Stimulated activated CD4-positive, alpha-beta T cell treated with anti-CD3 and anti-CD28 coated beads, Interleukin-2, amount 100 ng/mL, for 24 hours (primary cell): ENCODE measurements around the gene GMDS.

Experiments
- DNase-seq, 2 donors: peaks; one replicate each; pipeline ENCODE4 v3.0.0-alpha.2; 2020

The GMDS gene

DNA sequence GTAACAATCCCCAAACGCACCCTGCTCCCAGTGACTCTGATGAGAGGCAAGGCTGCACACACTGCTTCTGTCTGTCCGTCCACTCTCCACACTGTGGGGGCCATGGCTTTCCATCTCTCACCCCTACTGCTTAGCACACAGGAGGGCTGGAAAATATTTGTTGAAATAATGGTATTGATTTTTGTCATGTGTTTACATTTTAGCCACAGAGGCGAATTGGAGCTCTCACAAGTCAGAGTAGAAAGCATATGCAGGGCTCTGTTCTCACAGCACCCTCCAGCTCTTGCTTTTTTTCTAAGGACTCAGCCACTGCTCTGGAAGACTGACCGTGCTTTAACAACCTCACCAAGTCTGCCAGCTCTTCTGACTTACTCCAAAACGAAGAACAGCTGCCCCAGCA, 273.8 kb downstream of the GMDS start:
- no peak for DNase-seq

GRCh38 chr6:1970151-1970561, 275.2 kb downstream of the GMDS start:
- no peak for DNase-seq

DNA sequence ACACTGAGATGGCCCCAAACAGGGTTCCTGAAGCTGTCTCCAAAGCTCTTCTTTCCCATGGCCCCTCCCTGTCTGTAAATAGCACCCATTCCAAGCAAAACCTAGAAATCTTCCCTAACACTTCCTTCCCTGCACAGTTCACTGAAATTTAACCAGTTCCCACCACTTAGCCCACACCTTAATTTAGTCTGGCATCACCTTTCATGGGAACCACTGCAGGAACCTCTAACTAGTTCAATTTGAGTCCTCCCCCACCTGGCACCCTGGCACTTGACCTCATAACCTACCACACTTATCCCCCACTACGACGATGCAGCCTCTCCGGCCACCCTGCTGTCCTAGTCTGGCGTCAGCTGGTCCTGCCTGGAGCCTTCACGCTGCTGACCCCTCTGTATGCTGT, 278.7 kb downstream of the GMDS start:
- no peak for DNase-seq

GRCh38 chr6:1965596-1966224, 279.7 kb downstream of the GMDS start:
- DNase-seq = no peak

- DNase-seq = no peak
Observed at GRCh38 chr6:1963596-1963995, 281.8 kb downstream of the GMDS start.

GRCh38 chr6:1962201-1962600, 283.2 kb downstream of the GMDS start:
- no peak for DNase-seq

DNA sequence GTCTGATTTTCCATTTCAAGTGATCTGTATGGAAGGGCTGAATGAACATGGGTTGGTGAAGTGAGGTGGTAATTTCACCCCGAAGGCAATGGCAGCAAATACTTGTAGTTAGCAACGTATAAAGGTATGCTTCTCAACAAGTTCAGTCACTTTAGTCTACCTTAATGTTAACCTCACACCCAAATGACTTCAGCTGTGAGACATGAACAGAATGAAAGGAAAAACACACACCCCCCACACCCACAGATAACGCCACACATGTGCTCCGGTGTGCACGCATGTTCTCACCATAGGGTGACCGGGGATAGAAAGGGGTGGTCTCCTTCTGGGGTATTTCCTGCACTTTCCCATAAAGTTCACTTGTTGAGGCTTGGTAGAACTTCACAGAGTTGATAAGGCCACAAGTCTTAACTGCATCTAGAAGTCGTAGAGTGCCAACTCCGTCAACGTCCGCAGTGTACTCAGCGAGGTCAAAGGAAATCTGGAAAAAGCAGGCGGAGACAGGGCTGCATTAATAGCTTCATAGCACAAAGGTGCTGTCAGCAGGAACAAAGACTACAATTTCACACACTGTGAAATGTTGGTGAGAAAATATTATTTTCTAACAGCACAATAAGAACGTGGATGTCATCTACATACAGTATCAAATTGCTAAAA, 284.8 kb downstream of the GMDS start:
- no peak for DNase-seq

- no peak for DNase-seq
Observed at GRCh38 chr6:1958257-1958656, 287.1 kb downstream of the GMDS start.

DNA sequence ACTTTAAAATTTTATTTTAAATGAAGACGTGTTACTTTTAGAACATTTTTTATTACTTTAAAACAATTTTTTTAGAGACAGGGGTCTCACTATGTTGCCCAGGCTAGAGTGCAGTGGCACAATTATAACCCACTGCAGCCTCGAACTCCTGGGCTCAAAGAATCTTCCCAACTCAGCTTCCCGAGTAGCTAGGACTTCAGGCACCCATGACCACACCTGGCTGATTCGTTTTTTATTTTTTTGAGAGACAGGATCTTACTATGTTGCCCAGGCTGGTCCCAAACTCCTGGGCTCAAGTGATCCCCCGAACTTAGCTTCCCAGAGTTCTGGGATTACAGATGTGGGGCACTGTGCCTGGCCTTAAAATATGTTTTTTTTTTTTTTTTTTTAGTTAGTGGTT, 287.7 kb downstream of the GMDS start:
- DNase-seq = no peak

DNA sequence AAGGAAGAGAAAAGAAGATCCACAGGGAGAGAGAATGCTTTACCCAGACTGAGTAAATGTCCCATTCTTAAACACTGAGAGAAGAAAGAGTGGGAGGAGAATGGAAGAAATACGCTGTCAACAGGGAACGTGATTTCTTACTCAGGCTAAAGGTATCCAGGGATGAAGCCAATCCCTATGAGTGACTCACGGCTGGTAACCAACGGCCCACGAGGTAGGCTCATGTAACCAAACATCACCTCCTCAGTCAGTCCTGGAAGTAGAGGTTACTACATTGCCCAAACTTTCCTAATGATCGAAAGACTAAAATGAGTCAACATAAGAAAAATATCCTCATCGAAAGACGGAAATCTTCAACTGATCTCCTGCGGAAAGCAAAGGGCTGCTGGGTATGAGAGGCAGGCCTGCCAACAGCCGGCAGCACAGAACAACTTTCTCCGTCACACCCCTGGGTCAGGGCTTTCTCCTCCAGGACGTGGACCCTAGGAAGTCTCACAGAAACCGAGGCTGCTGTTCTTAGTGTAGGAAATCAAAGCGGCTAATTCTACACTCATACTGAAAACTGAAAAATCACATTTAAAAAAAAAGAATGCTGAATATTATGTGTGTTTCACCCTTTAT, 292.6 kb downstream of the GMDS start:
- DNase-seq = no peak

GRCh38 chr6:1950631-1951030, 294.8 kb downstream of the GMDS start:
- DNase-seq = no peak

- no peak for DNase-seq
Observed at GRCh38 chr6:1949538-1949937, 295.9 kb downstream of the GMDS start.

- no peak for DNase-seq
Observed at GRCh38 chr6:1947922-1948321, 297.5 kb downstream of the GMDS start.

DNA sequence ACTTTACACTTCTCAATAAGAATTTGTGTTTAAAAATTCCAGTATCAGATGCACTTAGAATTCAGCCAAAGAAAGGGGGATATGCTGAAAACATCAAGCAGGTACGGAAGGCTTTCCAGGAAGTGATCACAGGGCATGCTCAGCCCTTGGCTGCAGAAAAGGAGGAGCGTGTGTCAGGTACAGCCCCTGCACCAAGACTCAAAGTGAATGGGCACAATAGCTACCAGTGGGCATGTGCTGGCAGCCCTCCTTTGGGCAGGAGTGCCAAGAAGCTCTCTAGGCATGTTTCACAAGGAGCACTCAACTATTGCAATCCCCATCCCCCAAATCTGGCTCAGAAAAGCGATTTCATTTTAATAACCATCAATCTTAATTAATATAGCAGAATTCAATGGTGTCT, 298.8 kb downstream of the GMDS start:
- DNase-seq = no peak

- DNase-seq = no peak
Observed at GRCh38 chr6:1945235-1945832, 300.1 kb downstream of the GMDS start.

- no peak for DNase-seq
Observed at GRCh38 chr6:1942834-1943233, 302.6 kb downstream of the GMDS start.

DNA sequence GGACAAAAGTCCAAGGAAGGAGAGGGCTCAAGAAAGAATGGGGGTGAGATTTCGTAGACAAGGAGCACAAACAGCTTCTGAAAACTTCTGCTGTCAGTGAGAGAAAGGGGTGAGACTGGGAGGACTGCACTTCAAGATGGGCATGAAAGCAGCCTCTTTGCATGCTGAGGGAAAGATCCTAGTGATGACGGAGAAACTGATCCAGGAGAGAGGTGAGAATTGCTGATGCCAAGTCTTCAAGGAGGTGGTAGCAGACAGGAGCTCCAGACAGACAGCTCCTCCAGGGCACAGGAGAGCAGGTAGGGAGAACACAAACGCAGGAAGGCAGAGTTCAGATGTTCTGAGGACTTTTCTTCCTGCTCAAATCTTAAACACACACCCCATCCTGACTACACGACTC, 303.9 kb downstream of the GMDS start:
- no peak for DNase-seq

DNA sequence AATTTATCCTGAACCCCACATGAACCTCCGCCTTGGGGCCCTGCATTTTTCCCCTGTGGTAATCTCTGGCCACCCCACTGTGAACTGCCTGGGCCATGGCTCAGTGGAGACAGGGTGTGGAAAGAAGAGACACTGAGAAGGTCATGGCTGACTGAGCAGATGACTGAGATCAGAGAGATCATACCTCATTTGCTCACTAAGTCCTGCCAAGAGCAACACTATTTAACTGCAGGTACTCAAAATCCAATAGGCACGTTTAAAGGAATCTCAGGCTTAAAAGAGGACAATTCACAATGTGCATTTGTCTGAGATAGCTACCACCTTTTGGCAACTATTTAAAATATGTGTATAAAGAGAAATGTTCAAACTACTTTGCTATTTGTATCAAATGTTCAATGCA, 305.0 kb downstream of the GMDS start:
- DNase-seq = no peak

DNA sequence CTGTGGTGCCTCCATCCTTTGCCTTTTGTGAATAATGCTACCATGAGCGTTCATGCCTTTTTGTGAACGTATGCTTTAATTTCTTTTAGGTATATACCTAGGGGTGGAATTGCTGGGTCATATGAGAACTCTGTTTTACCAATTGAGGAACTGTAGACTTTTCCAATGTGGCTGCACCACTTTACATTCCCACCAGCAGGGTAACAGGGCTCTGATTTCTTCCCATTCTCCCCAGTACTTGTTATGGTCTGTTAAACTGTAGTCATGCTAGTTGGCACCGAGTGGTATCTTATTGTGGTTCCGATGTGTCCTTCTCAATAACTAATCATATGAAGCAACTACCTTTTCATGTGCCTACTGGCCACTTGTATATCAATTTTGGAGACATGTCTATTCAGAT, 312.1 kb downstream of the GMDS start:
- no peak for DNase-seq

GRCh38 chr6:1931817-1932216, 313.6 kb downstream of the GMDS start:
- no peak for DNase-seq

DNA sequence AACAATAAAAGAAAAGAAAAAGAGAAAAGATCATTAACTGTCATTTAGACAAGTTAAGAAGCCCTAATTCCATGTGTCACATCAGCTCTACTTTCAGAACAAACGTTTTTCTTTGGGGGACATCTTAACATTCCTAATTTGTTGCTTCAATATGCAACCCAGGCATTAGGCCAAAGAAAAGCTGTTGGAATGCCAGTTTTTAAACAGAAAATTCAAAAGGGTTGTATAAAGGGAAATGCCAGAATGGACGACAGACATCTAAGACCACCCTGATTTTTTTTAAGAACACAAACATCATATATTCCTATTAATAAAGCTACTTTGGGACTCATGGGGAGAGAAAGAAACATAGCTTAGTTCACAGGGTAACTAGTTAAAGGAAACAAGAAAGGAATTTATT, 315.0 kb downstream of the GMDS start:
- no peak for DNase-seq

DNA sequence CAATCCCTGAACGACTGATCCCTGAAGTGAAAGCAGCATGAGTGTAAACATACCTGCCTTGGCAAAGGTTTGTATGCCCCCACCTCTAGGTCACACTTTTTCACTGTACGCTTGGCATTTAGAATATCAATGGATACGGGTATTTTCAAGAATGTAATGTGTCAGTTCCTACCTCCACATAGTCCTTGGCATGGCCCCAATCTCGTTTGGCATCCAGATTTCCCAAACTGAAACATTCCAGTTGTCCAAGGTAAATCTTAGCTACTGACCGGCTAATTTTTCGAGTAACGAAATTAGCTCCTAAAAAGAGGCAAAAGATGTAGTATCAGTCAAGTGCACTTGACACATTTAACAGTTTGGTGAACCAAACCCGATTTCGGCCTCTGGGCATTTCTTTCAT, 315.5 kb downstream of the GMDS start:
- DNase-seq = no peak

DNA sequence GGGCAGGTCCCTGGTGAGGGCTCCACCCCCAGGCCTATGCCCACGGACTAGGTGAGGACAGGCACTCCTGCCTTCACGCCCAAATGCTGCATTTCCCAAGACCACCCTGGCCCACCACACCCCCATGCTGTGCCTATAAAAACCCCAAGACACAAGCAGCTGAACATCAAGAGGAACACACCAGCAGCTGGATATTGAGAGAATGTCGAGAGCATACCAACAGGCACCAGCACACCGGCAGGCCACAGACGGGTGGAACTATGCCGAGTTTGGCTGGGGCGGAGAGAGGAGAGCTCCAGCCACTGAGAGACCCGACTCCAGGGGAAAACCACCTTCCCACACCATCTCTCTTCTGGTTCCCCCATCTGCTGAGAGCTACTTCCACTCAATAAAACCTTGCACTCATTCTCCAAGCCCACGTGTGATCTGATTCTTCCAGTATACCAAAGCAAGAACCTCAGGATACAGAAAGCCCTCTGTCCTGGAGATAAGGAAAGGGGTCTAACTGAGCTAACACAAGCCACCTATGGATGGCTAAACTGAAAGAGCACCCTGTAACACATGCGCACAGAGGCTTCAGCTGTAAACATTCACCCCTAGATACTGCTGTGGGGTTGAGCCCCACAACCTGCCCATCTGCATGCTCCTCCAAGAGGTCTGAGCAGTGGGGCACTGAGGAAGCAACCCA, 319.5 kb downstream of the GMDS start:
- no peak for DNase-seq

DNA sequence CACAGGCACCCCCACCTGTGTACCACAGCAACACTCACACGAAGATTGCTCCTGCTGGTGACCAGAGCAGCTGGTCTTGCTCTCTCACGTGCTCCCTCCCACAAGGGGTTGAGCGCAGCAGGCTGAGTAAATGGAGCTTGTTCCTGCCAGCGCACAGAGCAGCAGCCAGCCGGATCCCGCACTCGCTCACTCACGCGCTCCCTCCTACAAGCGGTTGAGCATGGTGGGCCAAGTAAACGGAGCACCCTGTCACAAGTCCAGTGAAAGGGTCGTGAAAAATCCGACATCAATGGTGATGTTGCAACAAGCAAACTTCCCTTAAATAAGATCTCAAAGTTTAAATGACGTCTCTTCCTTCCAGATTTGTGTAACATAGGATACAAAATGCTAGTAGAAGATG, 322.0 kb downstream of the GMDS start:
- DNase-seq = no peak
